ENCODE measurements around the gene CSTB. TPM values are rescaled to one million over a fixed set of nuclear protein-coding genes. Genes with fewer than 3 reads are reported as not detected.

CSTB gene
- total and polyA plus RNA-seq, 8 donors: 7.4 to 35.6 (median 14.1) TPM

DNA sequence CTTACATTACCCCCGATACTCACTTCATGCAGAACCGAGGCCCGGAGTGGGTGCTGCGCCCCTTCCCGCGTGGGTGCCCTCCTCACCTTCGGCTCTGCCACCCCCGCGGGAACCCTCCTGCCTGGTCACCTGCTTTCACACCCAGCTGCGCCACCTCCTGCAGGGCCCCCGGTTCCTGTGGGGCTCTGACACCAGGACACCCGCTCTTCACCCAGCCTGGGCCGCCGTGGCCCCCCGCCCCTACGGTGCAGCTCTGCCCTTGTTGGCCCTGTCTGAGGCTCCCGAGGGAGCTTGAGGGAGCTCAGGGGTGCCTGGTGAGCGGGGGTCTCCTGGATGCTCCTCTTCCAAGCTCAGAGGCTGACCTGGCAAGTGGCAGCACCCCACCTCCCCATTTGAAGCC is 32.3 kb upstream of the CSTB start:
- FAIRE-seq (no peak), ATAC-seq (no peak), DNase-seq (peak in 1 of 6 donors; percentile 74)
- intact Hi-C loops (cut with DNase I): loop anchor here in 1 of 3 donors (10.0 kb wide), 2 partner anchors 146 to 176 kb away; no protein-coding TSS in a partner anchor
- 69 to 74% methylated on average over 18 of the region's 18 CpGs for WGBS, 2 donors
- Histone ChIP-seq H3K4me1 (no peaks in the 10 kb centered on the region), H3K36me3 (no peaks in the 10 kb centered on the region), H3K27ac (no peak overlapping the region), H3K9me3 (no peaks in the 10 kb centered on the region), H3K4me3 (no peak overlapping the region), H3K27me3 (no peaks in the 10 kb centered on the region)
- TF ChIP-seq, protein P1, sequence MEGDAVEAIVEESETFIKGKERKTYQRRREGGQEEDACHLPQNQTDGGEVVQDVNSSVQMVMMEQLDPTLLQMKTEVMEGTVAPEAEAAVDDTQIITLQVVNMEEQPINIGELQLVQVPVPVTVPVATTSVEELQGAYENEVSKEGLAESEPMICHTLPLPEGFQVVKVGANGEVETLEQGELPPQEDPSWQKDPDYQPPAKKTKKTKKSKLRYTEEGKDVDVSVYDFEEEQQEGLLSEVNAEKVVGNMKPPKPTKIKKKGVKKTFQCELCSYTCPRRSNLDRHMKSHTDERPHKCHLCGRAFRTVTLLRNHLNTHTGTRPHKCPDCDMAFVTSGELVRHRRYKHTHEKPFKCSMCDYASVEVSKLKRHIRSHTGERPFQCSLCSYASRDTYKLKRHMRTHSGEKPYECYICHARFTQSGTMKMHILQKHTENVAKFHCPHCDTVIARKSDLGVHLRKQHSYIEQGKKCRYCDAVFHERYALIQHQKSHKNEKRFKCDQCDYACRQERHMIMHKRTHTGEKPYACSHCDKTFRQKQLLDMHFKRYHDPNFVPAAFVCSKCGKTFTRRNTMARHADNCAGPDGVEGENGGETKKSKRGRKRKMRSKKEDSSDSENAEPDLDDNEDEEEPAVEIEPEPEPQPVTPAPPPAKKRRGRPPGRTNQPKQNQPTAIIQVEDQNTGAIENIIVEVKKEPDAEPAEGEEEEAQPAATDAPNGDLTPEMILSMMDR (IDR thresholded peaks at IDR 0.05): no peak

- intact Hi-C loops (cut with DNase I): loop anchor here in 1 of 3 donors (10.0 kb wide), 2 partner anchors 149 to 179 kb away; no protein-coding TSS in a partner anchor
- no peak for ATAC-seq
- DNase-seq: no peak
- no peak overlapping the region for H3K27ac ChIP-seq
- no peaks in the 10 kb centered on the region for H3K27me3 ChIP-seq
- TF ChIP-seq, protein P1 (IDR thresholded peaks at IDR 0.05): no peak
- no peaks in the 10 kb centered on the region for H3K4me1 ChIP-seq
- no peak overlapping the region for H3K4me3 ChIP-seq
- peaks cover 0 to 13% (median 0%) of the 10 kb centered on the region in 3 donors for H3K36me3 ChIP-seq
- no peaks in the 10 kb centered on the region for H3K9me3 ChIP-seq
- FAIRE-seq: no peak
- WGBS, 2 donors: 86 to 89% methylated on average over 21 of the region's 21 CpGs
Measured at GRCh38 chr21:43806017-43806710, 30.1 kb upstream of the CSTB start.

DNA sequence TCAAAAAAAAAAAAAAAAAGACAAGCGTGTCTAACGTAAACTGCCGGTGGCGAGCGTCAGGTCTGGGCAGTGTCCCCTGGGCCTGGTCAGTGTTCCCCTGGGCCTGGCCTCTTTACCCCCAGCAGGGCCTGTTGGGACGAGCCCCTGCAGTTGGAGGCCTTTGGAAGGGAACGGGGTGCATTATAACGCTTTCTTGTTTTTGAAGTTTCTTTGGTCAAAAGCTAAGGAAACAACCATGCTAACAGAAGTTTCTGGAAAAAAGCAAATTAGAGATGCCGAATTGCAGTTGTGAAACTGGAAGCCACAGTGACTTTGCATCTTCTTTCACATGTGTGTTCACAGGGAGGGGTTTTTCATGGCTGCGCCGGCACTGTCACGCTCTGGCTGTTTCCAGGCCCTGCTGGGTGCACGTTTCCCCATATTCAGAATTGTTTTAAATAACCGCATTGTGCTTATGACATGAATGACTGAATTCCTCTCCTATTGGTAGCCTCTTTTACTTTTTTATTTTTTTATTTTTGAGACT is 29.2 kb upstream of the CSTB start:
- FAIRE-seq (no peak), DNase-seq (no peak), ATAC-seq (no peak)
- intact Hi-C loops (cut with DNase I): loop anchor here in 1 of 3 donors (10.0 kb wide), 2 partner anchors 149 to 179 kb away; no protein-coding TSS in a partner anchor
- Histone ChIP-seq H3K36me3 (peaks cover 0 to 13% (median 0%) of the 10 kb centered on the region in 3 donors), H3K4me1 (no peaks in the 10 kb centered on the region), H3K9me3 (no peaks in the 10 kb centered on the region), H3K27ac (no peak overlapping the region), H3K4me3 (no peak overlapping the region), H3K27me3 (no peaks in the 10 kb centered on the region)
- 86 to 94% methylated on average over 14 of the region's 14 CpGs for WGBS, 2 donors
- TF ChIP-seq, protein P1 (IDR thresholded peaks at IDR 0.05): no peak

DNA sequence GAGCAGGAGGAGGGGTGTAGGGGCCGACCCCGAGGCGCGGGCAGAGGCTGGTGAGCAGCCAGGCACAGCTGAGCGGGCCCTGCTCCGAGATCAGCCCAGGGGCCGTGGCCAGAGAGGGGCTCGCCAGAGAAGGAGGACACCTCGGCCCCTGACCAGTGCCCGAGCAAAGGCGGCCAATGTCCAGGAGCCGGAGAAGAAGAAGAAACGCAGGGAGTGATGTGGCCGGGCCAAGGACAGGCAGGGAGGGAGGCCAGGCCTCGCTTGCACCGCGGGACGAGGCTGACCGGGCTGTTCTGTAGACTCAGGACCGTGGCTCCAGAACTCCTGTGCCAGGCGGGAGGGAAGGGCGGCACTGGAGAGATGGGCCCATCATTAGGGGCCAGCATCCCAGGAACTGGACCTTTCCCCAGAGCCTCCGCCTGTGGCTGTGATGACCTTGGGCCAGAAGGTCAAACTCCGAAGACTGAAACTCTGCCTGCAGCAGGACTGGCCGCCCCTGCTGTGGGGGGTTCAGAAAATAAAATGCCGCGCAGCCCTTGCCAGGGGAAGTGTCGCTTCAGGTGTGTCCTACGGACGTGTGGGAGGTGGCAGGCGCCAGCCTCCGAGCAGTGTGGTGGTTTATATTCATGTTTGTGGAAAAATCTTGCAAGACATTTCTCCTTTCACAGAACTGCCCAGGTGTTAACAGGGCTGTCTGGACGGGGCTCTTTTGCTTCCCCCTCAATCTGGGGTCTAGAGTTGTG is 27.6 kb upstream of the CSTB start:
- TF ChIP-seq, protein P1 (IDR thresholded peaks at IDR 0.05): no peak
- intact Hi-C loops (cut with DNase I): loop anchor here in 1 of 3 donors (10.0 kb wide), 2 partner anchors 151 to 181 kb away; no protein-coding TSS in a partner anchor
- DNase-seq (peak in 1 of 6 donors; percentile 54), ATAC-seq (no peak), FAIRE-seq (no peak)
- H3K4me1 ChIP-seq: no peaks in the 10 kb centered on the region
- H3K27ac ChIP-seq: no peak overlapping the region
- H3K4me3 ChIP-seq: no peak overlapping the region
- no peaks in the 10 kb centered on the region for H3K27me3 ChIP-seq
- H3K9me3 ChIP-seq: no peaks in the 10 kb centered on the region
- 92 to 94% methylated on average over 30 to 33 of the region's 33 CpGs for WGBS, 2 donors
- peaks cover 0 to 21% (median 0%) of the 10 kb centered on the region in 3 donors for H3K36me3 ChIP-seq
